Measurements from ENCODE around the gene ATXN1L.

The ATXN1L gene

GRCh38 chr16:71867939-71868338 is 22.2 kb downstream of the ATXN1L start:
- H3K4me3 ChIP-seq (ENCODE audit: low read depth, low read length): no peak overlapping the region
- peak; percentile 18 for TF ChIP-seq CTCF (conservative IDR thresholded peaks at IDR 0.05; ENCODE audit: low read depth, low read length)
- DNase-seq (ENCODE audit: low read depth): peak; percentile 27

GRCh38 chr16:71869089-71869488 is 23.3 kb downstream of the ATXN1L start:
- no peak for TF ChIP-seq CTCF (conservative IDR thresholded peaks at IDR 0.05; ENCODE audit: low read depth, low read length)
- DNase-seq (ENCODE audit: low read depth): no peak
- no peak overlapping the region for H3K4me3 ChIP-seq (ENCODE audit: low read depth, low read length)

DNA sequence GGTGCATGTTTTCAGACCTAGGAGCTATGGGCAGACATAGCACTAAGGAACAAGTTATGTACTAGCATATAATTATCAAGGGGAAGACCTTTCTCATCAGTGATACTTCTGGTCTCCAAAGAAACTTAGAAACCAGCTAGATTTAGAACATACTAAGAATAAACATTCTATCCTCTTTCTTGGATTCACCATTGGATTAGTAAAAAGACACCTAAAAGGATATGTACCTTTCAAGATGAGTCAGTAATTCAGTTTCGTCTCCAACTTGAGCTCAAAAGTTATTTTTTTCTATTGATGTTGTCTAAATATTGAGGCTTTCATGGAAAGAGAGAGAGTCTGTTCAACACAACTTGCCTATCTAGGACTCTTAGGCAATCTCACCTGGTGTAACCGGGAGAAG is 25.0 kb downstream of the ATXN1L start:
- no peak for DNase-seq (ENCODE audit: low read depth)
- H3K4me3 ChIP-seq (ENCODE audit: low read depth, low read length): no peak overlapping the region
- TF ChIP-seq CTCF (conservative IDR thresholded peaks at IDR 0.05; ENCODE audit: low read depth, low read length): no peak

- H3K4me3 ChIP-seq (ENCODE audit: low read depth, low read length): no peak overlapping the region
- DNase-seq (ENCODE audit: low read depth): no peak
- no peak for TF ChIP-seq CTCF (conservative IDR thresholded peaks at IDR 0.05; ENCODE audit: low read depth, low read length)
These were observed 27.4 kb downstream of the ATXN1L start for GRCh38 chr16:71873199-71873598.

DNA sequence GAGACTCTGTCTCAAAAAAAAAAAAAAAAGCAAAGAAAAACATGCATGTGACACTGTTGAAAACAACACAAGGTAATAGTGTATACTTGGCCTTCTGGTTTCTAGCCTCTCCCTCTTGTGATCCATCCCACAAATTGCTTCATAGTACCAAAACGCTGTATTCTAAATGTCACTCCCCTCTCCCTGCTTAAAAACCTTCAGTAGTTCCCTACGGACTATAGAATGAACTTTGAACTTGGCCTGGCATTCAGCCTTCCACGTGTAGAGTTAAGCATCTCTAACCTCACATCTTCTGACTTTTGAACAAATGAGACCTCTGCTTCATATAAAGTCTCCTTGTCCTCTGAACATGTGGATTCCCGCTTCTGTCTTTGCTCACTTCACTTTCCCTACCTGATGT is 33.1 kb downstream of the ATXN1L start:
- no peak for TF ChIP-seq CTCF (conservative IDR thresholded peaks at IDR 0.05; ENCODE audit: low read depth, low read length)

DNA sequence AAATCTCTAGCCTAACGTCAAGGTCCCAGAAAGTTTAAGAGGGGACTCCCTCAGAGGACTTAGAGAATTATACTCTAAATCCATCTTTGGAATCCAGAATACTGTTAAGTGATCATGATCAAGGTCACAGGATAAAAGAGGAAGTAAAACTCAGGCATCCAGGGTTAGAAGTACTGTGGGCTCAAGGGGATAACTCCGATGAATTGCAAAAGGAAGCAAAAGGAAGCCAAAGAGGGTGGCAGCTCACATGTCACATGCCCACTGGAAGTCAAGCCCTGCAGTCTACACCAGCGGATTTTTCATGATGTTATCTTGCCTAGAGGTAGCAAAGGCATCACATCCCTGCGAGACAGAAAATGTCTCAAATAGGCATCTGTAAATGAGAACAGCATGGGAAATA is 34.4 kb downstream of the ATXN1L start:
- no peak overlapping the region for H3K4me3 ChIP-seq (ENCODE audit: low read depth, low read length)
- TF ChIP-seq CTCF (conservative IDR thresholded peaks at IDR 0.05; ENCODE audit: low read depth, low read length): no peak
- DNase-seq (ENCODE audit: low read depth): no peak

More for the DNA sequence above, 33.1 kb downstream of the ATXN1L start:
- H3K4me3 ChIP-seq (ENCODE audit: low read depth, low read length): no peak overlapping the region
- no peak for DNase-seq (ENCODE audit: low read depth)

GRCh38 chr16:71882505-71883167 is 36.9 kb downstream of the ATXN1L start:
- TF ChIP-seq CTCF (conservative IDR thresholded peaks at IDR 0.05; ENCODE audit: low read depth, low read length): peak; percentile 86
- peak; percentile 87 for DNase-seq (ENCODE audit: low read depth)
- peak overlapping the region; percentile 74 for H3K4me3 ChIP-seq (ENCODE audit: low read depth, low read length)

Data from choroid plexus epithelial cell (primary cell).